ENCODE measurements around the gene RBP5. TPM values are rescaled to one million over a fixed set of nuclear protein-coding genes. Genes with fewer than 3 reads are reported as not detected.
"Not testable (repeated sequence)": the region's sequence is repeated elsewhere in the genome, so short reads cannot be mapped to it uniquely, and the experiment has no call there.

The RBP5 gene
- total and polyA plus RNA-seq, 10 donors, result 55.5 to 170 (median 105) TPM

- peak overlapping the region; percentile 89 to 98 (median 96) for H3K27ac ChIP-seq
- peaks cover 0 to 28% (median 14%) of the 10 kb centered on the region in 6 donors for H3K36me3 ChIP-seq
- intact Hi-C loops (cut with DNase I; ENCODE audit: low total_unique reads), result no loop called here
- no peaks in the 10 kb centered on the region for H3K27me3 ChIP-seq (replicated peaks in 1 of 7)
- peaks cover 16 to 95% (median 52%) of the 10 kb centered on the region in 6 donors for H3K4me1 ChIP-seq
- TF ChIP-seq POLR2AphosphoS5 (IDR thresholded peaks at IDR 0.05) (peak; percentile 87 to 92 (median 89)), CTCF (IDR thresholded peaks at IDR 0.05 in 8 of 11, conservative IDR thresholded peaks at IDR 0.05 in 3 of 11) (peak in 1 of 11 experiments; percentile 20), POLR2A (IDR thresholded peaks at IDR 0.05) (peak in 2 of 3 donors; percentile 11 to 33)
- DNase-seq, result peak; percentile 97
- WGBS, 5 donors, result 2 to 10% (median 3%) methylated on average over 17 to 30 of the region's 30 CpGs
- peak overlapping the region; percentile 58 to 86 (median 68) for H3K4me3 ChIP-seq
- peaks cover 0 to 15% (median 11%) of the 10 kb centered on the region in 8 donors for H3K9me3 ChIP-seq
These were observed 20.5 kb downstream of the RBP5 start for GRCh38 chr12:7108003-7108795.

- Histone ChIP-seq H3K4me3 (peak overlapping the region; percentile 58 to 86 (median 68)), H3K9me3 (peaks cover 0 to 15% (median 11%) of the 10 kb centered on the region in 8 donors), H3K4me1 (peaks cover 12 to 94% (median 48%) of the 10 kb centered on the region in 6 donors), H3K27me3 (replicated peaks in 1 of 7) (no peaks in the 10 kb centered on the region), H3K27ac (peak overlapping the region; percentile 89 to 98 (median 96)), H3K36me3 (peaks cover 0 to 29% (median 14%) of the 10 kb centered on the region in 6 donors)
- no peak for DNase-seq
- intact Hi-C loops (cut with DNase I; ENCODE audit: low total_unique reads), result no loop called here
- TF ChIP-seq POLR2AphosphoS5 (IDR thresholded peaks at IDR 0.05) (no peak), CTCF (IDR thresholded peaks at IDR 0.05 in 8 of 11, conservative IDR thresholded peaks at IDR 0.05 in 3 of 11) (peak in 1 of 11 experiments; percentile 3), POLR2A (IDR thresholded peaks at IDR 0.05) (no peak)
- 28 to 63% (median 33%) methylated on average over 3 of the region's 3 CpGs for WGBS, 5 donors
These were observed 21.1 kb downstream of the RBP5 start for GRCh38 chr12:7107636-7108002.

- H3K4me3 ChIP-seq, result peak overlapping the region in 5 of 8 donors; percentile 58 to 86 (median 68)
- peaks cover 0 to 34% (median 14%) of the 10 kb centered on the region in 6 donors for H3K36me3 ChIP-seq
- H3K9me3 ChIP-seq, result peaks cover 0 to 15% (median 11%) of the 10 kb centered on the region in 8 donors
- H3K4me1 ChIP-seq, result peaks cover 9 to 94% (median 45%) of the 10 kb centered on the region in 6 donors
- intact Hi-C loops (cut with DNase I; ENCODE audit: low total_unique reads); DNase-seq; H3K27me3 ChIP-seq (replicated peaks in 1 of 7): not testable (repeated sequence)
- peak overlapping the region in 7 of 8 donors; percentile 94 to 98 (median 96) for H3K27ac ChIP-seq
- 97 to 100% (median 98%) methylated on average over 5 of the region's 5 CpGs for WGBS, 5 donors
These were observed 21.5 kb downstream of the RBP5 start for GRCh38 chr12:7107181-7107580.

- peaks cover 9 to 91% (median 40%) of the 10 kb centered on the region in 6 donors for H3K4me1 ChIP-seq
- H3K36me3 ChIP-seq, result peaks cover 0 to 45% (median 19%) of the 10 kb centered on the region in 6 donors
- TF ChIP-seq CTCF (IDR thresholded peaks at IDR 0.05 in 8 of 11, conservative IDR thresholded peaks at IDR 0.05 in 3 of 11), result no peak
- TF ChIP-seq POLR2AphosphoS5 (IDR thresholded peaks at IDR 0.05), result no peak
- TF ChIP-seq POLR2A (IDR thresholded peaks at IDR 0.05), result no peak
- no peak for DNase-seq
- H3K27ac ChIP-seq, result peak overlapping the region in 2 of 8 donors; percentile 96 to 98
- no peak overlapping the region for H3K4me3 ChIP-seq
- H3K27me3 ChIP-seq (replicated peaks in 1 of 7), result no peaks in the 10 kb centered on the region
- intact Hi-C loops (cut with DNase I; ENCODE audit: low total_unique reads), result no loop called here
- WGBS, 5 donors, result 84 to 98% (median 95%) methylated on average over 1 of the region's 1 CpG
- peaks cover 0 to 15% (median 11%) of the 10 kb centered on the region in 8 donors for H3K9me3 ChIP-seq
These were observed 22.6 kb downstream of the RBP5 start for GRCh38 chr12:7106082-7106481.

Measured in spleen (tissue), 11 donors.